GM12864 (cell line): ENCODE data around the gene GALNT9.

ENCODE experiments used
- DNase-seq: peaks from one replicate; pipeline ENCODE4 v3.0.0-alpha.2; 2011; ENCODE audit warnings: low read depth
- H3K4me3 ChIP-seq: 2 replicates; pipeline ENCODE4 v1.5.1; 2011; ENCODE audit warnings: mild to moderate bottlenecking, low read depth, low read length, control low read depth
- TF ChIP-seq, protein P1 (sequence below): IDR thresholded peaks from 2 replicates; pipeline ENCODE4 v1.5.1; 2011; ENCODE audit warnings: low read depth, mild to moderate bottlenecking, moderate library complexity, low read length, control low read depth, inconsistent platforms; ENCODE audit errors: missing control alignments

The GALNT9 gene

GRCh38 chr12:132292328-132293319, 36.8 kb downstream of the GALNT9 start:
- TF ChIP-seq, protein P1, sequence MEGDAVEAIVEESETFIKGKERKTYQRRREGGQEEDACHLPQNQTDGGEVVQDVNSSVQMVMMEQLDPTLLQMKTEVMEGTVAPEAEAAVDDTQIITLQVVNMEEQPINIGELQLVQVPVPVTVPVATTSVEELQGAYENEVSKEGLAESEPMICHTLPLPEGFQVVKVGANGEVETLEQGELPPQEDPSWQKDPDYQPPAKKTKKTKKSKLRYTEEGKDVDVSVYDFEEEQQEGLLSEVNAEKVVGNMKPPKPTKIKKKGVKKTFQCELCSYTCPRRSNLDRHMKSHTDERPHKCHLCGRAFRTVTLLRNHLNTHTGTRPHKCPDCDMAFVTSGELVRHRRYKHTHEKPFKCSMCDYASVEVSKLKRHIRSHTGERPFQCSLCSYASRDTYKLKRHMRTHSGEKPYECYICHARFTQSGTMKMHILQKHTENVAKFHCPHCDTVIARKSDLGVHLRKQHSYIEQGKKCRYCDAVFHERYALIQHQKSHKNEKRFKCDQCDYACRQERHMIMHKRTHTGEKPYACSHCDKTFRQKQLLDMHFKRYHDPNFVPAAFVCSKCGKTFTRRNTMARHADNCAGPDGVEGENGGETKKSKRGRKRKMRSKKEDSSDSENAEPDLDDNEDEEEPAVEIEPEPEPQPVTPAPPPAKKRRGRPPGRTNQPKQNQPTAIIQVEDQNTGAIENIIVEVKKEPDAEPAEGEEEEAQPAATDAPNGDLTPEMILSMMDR, result no peak
- H3K4me3 ChIP-seq, result no peak overlapping the region
- no peak for DNase-seq

DNA sequence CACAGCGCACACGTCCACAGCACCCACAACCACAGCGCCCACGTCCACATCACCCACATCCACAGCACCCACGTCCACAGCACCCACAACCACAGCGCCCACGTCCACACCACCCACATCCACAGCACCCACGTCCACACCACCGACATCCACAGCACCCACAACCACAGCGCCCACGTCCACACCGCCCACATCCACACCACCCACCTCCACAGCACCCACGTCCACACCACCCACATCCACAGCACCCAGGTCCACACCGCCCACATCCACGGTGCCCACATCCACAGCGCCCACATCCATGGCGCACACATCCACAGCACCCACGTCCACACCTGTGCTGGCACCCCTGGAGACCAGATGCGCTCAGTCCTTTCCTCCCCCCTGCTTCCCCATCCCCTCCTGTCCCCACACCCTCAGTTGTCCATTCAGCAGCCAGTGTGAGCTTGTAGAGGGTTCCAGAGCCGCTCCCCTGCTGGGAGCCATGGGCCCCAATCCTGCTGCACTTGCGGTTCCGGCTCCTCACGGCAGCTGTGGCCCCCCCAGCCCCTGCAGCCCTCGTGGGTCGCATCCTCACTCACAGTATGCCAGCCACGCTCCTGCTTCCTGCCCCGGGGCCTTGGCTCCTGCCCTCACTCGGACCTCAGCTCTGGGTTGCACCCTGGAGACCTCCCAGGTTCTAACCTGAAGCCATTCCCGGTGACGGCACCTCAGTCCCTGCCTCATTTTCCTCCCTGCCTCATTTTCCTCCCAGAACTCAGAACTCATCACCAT, 37.8 kb downstream of the GALNT9 start:
- TF ChIP-seq, protein P1, result no peak
- no peak overlapping the region for H3K4me3 ChIP-seq
- DNase-seq, result no peak

GRCh38 chr12:132290203-132290540, 39.2 kb downstream of the GALNT9 start:
- DNase-seq, result no peak
- no peak overlapping the region for H3K4me3 ChIP-seq
- TF ChIP-seq, protein P1, result no peak

DNA sequence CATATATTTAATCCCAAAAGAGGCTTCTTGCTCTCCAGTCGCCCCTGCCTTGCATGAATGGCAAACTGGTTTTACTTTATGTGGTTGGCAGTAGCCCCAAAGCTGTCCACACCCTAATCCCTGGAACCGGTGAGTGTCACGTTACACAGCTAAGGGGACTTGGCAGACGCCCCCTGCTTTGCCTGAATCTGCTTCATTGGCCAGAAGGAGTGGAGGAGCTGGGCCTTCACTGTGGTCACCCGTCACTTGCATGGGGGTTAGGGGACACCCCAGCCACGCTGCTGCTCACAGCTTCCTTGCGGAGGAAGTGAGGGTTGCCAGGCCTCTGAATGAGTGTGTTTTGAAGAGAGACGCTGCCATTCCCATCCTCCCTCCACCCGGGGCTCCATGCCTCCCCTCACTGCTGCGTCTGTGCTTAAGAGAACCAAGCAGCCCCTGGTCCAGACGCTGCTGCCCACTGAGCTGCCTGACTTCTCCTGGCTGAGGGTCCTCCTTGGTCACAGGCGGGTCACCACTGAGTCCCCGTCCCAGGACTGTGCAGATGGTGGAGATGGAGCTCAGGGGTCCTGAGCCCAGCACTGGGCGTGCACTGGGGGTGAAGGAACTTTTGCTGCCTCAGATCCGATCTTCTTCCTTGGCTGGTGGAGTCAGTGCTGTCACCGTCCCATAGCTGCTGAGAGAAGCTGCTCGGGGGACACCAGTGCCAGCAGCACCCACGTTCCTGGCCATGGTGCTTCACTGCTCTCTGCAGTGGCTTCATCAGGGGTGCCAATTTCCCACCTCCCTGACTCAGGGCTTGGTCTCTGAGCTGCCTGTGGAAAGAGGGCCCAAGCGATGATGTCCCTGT, 39.8 kb downstream of the GALNT9 start:
- TF ChIP-seq, protein P1, result no peak
- no peak for DNase-seq

GRCh38 chr12:132288516-132289215, 40.7 kb downstream of the GALNT9 start:
- H3K4me3 ChIP-seq, result no peak overlapping the region
- TF ChIP-seq, protein P1, result no peak
- no peak for DNase-seq

More for the DNA sequence above, 39.8 kb downstream of the GALNT9 start:
- H3K4me3 ChIP-seq, result no peak overlapping the region
